ENCODE measurements around the gene DTWD2. TPM values are rescaled to one million over a fixed set of nuclear protein-coding genes. Genes with fewer than 3 reads are reported as not detected.

DTWD2 gene
- total RNA-seq, 4 donors from 2014 or later, result 6.2 to 14.2 (median 10.9) TPM

DNA sequence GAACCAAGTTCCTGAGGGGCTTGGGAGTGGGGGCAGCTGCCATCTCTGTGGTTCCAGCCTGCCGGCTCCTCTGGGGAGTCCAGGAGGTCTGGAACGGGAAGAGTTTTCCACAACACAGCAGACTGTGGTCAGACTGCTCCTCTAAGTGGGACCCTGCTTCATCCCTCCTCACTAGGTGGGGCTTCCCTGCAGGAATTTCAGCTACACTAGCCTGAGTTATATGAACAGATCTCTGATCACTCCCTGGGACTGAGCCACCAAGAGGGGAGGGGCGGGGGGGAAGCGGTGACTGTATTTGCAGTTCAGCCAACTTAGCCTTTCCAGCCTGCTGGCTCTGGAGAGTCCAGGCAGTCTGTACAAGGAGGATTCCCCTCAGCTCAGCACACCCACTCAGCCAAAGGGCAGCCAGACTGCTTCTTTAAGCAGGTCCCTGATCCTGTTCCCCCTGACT, 19.4 kb downstream of the DTWD2 start:
- TF ChIP-seq, protein P1, sequence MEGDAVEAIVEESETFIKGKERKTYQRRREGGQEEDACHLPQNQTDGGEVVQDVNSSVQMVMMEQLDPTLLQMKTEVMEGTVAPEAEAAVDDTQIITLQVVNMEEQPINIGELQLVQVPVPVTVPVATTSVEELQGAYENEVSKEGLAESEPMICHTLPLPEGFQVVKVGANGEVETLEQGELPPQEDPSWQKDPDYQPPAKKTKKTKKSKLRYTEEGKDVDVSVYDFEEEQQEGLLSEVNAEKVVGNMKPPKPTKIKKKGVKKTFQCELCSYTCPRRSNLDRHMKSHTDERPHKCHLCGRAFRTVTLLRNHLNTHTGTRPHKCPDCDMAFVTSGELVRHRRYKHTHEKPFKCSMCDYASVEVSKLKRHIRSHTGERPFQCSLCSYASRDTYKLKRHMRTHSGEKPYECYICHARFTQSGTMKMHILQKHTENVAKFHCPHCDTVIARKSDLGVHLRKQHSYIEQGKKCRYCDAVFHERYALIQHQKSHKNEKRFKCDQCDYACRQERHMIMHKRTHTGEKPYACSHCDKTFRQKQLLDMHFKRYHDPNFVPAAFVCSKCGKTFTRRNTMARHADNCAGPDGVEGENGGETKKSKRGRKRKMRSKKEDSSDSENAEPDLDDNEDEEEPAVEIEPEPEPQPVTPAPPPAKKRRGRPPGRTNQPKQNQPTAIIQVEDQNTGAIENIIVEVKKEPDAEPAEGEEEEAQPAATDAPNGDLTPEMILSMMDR (IDR thresholded peaks at IDR 0.05; ENCODE audit: low read depth), result no peak

DNA sequence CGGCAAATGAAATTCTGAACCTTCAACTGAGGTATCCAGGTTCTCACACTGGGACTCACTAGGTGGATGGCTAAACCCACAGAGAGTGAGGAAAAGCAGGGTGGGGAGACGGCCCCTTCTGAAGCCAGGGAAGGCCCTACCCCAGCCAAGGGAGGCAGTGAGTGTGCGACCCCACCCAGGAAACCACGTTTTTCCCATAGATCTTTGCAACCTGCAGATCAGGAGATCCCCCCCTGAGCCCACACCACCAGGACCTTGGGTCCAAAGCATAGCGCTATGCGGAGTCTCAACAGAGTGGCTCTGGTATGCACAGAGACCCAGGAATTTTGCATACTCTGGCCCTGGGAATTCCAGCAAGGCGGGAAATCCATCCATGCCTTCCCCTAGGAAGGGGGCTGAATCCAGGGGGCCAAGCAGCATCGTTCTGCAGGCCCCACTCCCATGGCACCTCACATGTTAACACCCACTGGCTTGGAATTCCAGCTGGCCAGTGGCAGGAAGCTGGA, 19.9 kb downstream of the DTWD2 start:
- TF ChIP-seq, protein P1 (IDR thresholded peaks at IDR 0.05; ENCODE audit: low read depth), result no peak

DNA sequence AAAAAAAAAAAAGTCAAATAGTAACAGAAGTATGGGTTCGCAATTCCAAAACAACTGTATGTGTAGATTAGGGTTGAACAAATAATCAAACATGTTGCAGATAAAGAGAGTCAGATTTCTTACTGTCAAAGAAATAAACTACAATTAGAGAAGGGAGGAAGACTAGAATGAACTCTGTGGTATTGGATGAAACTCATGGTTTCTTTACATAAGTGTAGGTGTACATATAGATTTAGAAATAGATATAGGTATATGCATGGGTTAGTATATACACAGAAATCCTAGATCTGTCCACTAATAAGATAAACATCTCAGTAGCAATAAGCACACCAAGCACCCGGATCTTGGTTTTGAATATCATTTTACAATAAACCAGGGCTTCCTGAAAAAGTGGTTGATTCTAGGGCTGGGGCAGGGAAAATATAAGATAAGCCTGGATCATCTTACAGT, 21.3 kb downstream of the DTWD2 start:
- TF ChIP-seq, protein P1 (IDR thresholded peaks at IDR 0.05; ENCODE audit: low read depth), result no peak

DNA sequence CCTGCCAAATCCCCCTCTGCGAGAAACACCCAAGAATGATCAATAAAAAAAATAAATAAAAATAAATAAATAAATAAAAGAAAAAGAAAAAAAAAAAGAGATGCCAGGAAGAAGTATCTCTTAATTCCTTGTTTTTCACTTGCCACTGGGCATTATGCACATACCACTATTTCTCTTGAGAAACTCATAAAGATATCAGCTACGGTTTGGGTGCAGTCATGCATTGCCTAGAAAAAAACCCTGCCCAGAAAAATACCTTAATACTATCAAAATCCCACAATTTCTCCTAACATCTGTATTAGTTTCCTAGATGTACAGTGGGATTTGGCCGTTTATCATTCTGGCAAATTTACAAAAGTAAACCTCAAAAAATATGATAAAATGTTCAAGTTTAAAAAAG, 22.5 kb downstream of the DTWD2 start:
- TF ChIP-seq, protein P1 (IDR thresholded peaks at IDR 0.05; ENCODE audit: low read depth), result no peak

DNA sequence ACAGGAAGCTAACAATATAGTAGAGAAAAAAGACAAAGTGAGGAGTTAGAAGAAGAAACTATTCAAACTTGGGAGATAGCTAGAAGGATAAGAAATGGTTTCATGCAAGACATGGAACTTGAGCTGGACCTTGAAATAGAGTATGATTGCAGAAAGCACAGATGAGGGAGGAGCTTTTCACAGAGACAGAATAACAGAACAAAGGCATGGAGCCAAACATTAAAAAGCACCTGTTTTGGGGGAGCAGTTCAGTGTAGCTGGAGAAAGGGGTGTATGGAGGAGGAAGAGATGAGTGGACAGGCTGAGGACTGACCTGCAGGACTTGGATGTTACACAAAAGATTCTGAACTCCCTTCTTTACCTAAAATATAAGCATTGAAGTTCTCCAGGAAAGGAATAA, 25.2 kb downstream of the DTWD2 start:
- TF ChIP-seq, protein P1 (IDR thresholded peaks at IDR 0.05; ENCODE audit: low read depth), result no peak

DNA sequence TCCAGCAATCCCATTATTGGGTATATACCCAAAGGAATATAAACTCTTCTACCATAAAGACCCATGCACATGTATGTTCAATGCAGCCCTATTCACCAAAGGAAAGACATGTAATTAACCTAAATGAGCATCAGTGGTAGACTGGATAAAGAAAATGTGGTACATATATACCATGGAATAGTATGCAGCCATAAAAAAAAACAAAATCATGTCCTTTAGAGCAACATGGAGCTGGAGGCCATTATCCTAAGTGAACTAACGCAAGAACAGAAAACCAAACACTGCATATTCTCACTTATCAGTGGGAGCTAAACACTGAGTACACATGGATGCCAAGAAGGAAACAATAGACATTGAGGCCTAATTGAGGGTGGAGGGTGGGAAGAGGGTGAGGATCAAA, 27.8 kb downstream of the DTWD2 start:
- TF ChIP-seq, protein P1 (IDR thresholded peaks at IDR 0.05; ENCODE audit: low read depth), result no peak

DNA sequence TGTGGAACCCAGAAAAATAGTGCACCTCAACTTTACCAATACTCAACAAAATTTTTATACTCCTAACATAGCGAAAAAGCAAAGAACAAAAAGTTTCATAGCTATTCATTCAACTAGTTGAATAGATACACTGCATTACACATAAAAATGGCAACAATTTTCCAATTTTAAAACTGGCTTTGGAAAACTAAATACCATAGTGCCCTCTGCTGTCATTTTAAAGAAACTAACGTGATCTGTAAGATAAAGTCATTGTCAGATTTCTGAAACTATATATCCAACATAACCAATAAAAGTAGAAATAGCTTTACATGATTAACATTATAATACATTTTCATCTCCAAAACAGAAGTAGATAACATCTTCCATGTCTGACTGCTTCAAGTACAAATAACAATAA, 31.6 kb downstream of the DTWD2 start:
- TF ChIP-seq, protein P1 (IDR thresholded peaks at IDR 0.05; ENCODE audit: low read depth), result no peak
